Umbilical cord (tissue), 2 donors: ENCODE results near the gene GALP. TPM values are rescaled to one million over a fixed set of nuclear protein-coding genes. Genes with fewer than 3 reads are reported as not detected.
"Not testable (repeated sequence)": the region's sequence is repeated elsewhere in the genome, so short reads cannot be mapped to it uniquely, and the experiment has no call there.

Experiments
- DNase-seq: peaks from one replicate; pipeline ENCODE4 v3.0.0-alpha.2; 2015; ENCODE audit warnings: low spot score
- total RNA-seq: library from RNA; depleted of rRNA; stranded (reverse); fragments of >200 nt; gene quantifications from one replicate; pipeline ENCODE4 v1.2.3, GENCODE V29; 2014; ENCODE audit warnings: low replicate concordance; ENCODE audit not compliant: insufficient read depth

GALP gene
- total RNA-seq: not detected

- not testable (repeated sequence) for DNase-seq
Measured at GRCh38 chr19:56175861-56176307, at the start of gene GALP. Gene GALP, plus strand, starts transcription at chr19:56176008. Its CDS starts 1,101 bp downstream, at chr19:56177109.

- no peak for DNase-seq
Measured at GRCh38 chr19:56126983-56127780, 48.6 kb upstream of the GALP start.

GRCh38 chr19:56130006-56130405 is 45.8 kb upstream of the GALP start:
- no peak for DNase-seq

- DNase-seq: no peak
Measured at GRCh38 chr19:56131651-56132050, 44.2 kb upstream of the GALP start.

- DNase-seq: peak; percentile 90
Measured at GRCh38 chr19:56132316-56132822, 43.4 kb upstream of the GALP start.

- DNase-seq: no peak
Measured at GRCh38 chr19:56133858-56134653, 41.8 kb upstream of the GALP start.

- no peak for DNase-seq
Measured at GRCh38 chr19:56134654-56134921, 41.2 kb upstream of the GALP start.

- no peak for DNase-seq
Measured at GRCh38 chr19:56136362-56136761, 39.4 kb upstream of the GALP start.

GRCh38 chr19:56137405-56137804 is 38.4 kb upstream of the GALP start:
- no peak for DNase-seq

- no peak for DNase-seq
Measured at GRCh38 chr19:56138069-56138468, 37.7 kb upstream of the GALP start.

GRCh38 chr19:56139847-56140582 is 35.8 kb upstream of the GALP start:
- no peak for DNase-seq

- DNase-seq: peak; percentile 100
Measured at GRCh38 chr19:56140583-56141416, 35.0 kb upstream of the GALP start, which contains the start of gene ZNF444. Gene ZNF444, plus strand, starts transcription at chr19:56141287. Its CDS starts 5,625 bp downstream, at chr19:56146912.

GRCh38 chr19:56141417-56141993 is 34.3 kb upstream of the GALP start:
- no peak for DNase-seq

GRCh38 chr19:56142087-56142787 is 33.6 kb upstream of the GALP start:
- no peak for DNase-seq

GRCh38 chr19:56142897-56143434 is 32.8 kb upstream of the GALP start:
- no peak for DNase-seq

GRCh38 chr19:56144376-56144775 is 31.4 kb upstream of the GALP start:
- no peak for DNase-seq

- DNase-seq: no peak
Measured at GRCh38 chr19:56144831-56145230, 31.0 kb upstream of the GALP start.

GRCh38 chr19:56145698-56146097 is 30.1 kb upstream of the GALP start:
- DNase-seq: no peak

GRCh38 chr19:56146904-56147303 is 28.9 kb upstream of the GALP start:
- DNase-seq: no peak

- DNase-seq: no peak
Measured at GRCh38 chr19:56147307-56147706, 28.5 kb upstream of the GALP start.
